H4 (cell line): ENCODE measurements around the gene SPECC1. TPM values are rescaled to one million over a fixed set of nuclear protein-coding genes. Genes with fewer than 3 reads are reported as not detected.
"Not testable (repeated sequence)": the region's sequence is repeated elsewhere in the genome, so short reads cannot be mapped to it uniquely, and the experiment has no call there.

Experiments
- DNase-seq: peaks from one replicate; pipeline ENCODE4 v3.0.0-alpha.2; 2015; ENCODE audit warnings: low spot score
- total RNA-seq: library from RNA; depleted of rRNA; stranded (reverse); fragments of >200 nt; shearing (Covaris generic); gene quantifications from 2 replicates; pipeline ENCODE4 v1.2.3, GENCODE V29; 2014; rRNA removed

SPECC1 gene
- 38.5 and 41.9 TPM in 2 replicates for total RNA-seq

GRCh38 chr17:20009302-20010098 is at the start of gene SPECC1:
Gene SPECC1, plus strand, starts transcription at chr17:20009359. Its CDS starts 87,293 bp downstream, at chr17:20096652.
- peak; percentile 48 for DNase-seq

GRCh38 chr17:19962954-19963353 is 46.2 kb upstream of the SPECC1 start:
- DNase-seq = not testable (repeated sequence)

- no peak for DNase-seq
Observed at GRCh38 chr17:19973156-19973555, 36.0 kb upstream of the SPECC1 start.

- no peak for DNase-seq
Observed at GRCh38 chr17:19975601-19976000, 33.6 kb upstream of the SPECC1 start.

GRCh38 chr17:19977293-19978208 is 31.6 kb upstream of the SPECC1 start, which contains the start of gene AKAP10:
Gene AKAP10, minus strand, starts transcription at chr17:19977828. Its CDS starts 149 bp downstream, at chr17:19977679.
- DNase-seq = peak; percentile 69

- no peak for DNase-seq
Observed at GRCh38 chr17:19978209-19978802, 30.9 kb upstream of the SPECC1 start.

GRCh38 chr17:19978805-19979211 is 30.4 kb upstream of the SPECC1 start:
- DNase-seq = no peak

- DNase-seq = no peak
Observed at GRCh38 chr17:19979917-19980770, 29.0 kb upstream of the SPECC1 start.

- no peak for DNase-seq
Observed at GRCh38 chr17:19986941-19987861, 22.0 kb upstream of the SPECC1 start.

- no peak for DNase-seq
Observed at GRCh38 chr17:19987897-19988296, 21.3 kb upstream of the SPECC1 start.

GRCh38 chr17:19991252-19991885 is 17.8 kb upstream of the SPECC1 start:
- DNase-seq = no peak

GRCh38 chr17:19992803-19993713 is 16.1 kb upstream of the SPECC1 start:
- peak; percentile 91 for DNase-seq

- no peak for DNase-seq
Observed at GRCh38 chr17:19996086-19996485, 13.1 kb upstream of the SPECC1 start.

GRCh38 chr17:19996502-19996901 is 12.7 kb upstream of the SPECC1 start:
- no peak for DNase-seq

GRCh38 chr17:20008242-20009051 is 712 bp upstream of the SPECC1 start:
- DNase-seq = no peak

GRCh38 chr17:20009052-20009301 is 182 bp upstream of the SPECC1 start:
- no peak for DNase-seq

- peak; percentile 64 for DNase-seq
Observed at GRCh38 chr17:20010099-20010863, 1.1 kb downstream of the SPECC1 start.
